ENCODE results near the gene NOX3.

Gene NOX3

DNA sequence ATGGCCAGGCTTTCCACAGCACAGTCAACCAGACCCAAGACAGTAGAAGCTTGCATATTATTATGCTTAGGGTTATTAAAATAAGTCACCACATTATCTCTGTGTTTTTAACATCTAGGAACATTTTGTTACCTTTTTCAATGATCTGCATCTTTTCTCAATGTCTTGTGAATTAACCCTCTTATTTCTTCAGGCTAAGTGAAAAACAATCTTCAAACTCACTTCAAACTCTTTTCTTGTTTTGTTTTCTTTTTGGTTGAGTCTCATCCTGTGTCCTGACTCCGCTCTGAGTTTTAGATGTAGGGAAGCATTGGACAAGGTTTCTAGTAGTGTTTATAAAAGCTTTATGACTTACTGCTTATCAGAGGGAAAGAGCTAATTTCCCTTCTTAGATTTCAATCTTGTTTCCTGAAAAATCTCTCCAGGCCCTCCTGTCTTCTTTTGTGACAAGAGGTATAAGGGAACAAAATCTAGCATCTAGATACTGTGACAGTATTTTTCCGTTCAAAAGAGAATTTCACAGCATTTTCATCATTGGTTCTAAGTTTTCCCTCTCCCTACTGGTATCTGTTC, 26.2 kb downstream of the NOX3 start:
- TF ChIP-seq, protein P1, sequence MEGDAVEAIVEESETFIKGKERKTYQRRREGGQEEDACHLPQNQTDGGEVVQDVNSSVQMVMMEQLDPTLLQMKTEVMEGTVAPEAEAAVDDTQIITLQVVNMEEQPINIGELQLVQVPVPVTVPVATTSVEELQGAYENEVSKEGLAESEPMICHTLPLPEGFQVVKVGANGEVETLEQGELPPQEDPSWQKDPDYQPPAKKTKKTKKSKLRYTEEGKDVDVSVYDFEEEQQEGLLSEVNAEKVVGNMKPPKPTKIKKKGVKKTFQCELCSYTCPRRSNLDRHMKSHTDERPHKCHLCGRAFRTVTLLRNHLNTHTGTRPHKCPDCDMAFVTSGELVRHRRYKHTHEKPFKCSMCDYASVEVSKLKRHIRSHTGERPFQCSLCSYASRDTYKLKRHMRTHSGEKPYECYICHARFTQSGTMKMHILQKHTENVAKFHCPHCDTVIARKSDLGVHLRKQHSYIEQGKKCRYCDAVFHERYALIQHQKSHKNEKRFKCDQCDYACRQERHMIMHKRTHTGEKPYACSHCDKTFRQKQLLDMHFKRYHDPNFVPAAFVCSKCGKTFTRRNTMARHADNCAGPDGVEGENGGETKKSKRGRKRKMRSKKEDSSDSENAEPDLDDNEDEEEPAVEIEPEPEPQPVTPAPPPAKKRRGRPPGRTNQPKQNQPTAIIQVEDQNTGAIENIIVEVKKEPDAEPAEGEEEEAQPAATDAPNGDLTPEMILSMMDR (IDR thresholded peaks at IDR 0.05; ENCODE audit: low read depth, low read length) = no peak

DNA sequence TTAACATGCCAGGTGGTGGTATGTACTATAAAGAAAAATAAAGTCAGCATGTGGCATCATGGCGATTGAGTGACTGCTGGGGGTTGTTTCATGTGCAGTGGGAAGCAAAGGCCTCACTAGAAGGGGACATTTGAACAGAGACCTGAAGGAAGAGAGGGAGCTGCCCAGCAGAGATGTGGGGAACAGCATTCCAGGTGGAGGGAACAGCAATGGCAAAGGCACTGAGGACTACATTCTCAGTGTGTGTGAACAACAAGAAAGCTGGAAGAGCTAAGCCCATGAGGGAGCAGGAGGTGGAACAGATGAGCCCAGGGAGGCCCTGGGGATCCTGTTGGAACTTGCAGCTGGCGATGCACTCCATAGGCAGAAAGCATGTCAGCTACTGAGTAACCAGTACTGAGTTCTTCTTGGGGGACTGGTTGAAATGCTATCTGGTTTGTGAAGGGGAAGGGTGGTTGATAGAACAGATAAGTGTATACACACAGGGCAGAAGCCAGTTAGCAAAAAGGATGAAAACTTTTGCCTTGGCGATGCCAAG, 29.2 kb downstream of the NOX3 start:
- no peak for DNase-seq (ENCODE audit: extremely low read depth, low read depth)
- TF ChIP-seq, protein P1 (IDR thresholded peaks at IDR 0.05; ENCODE audit: low read depth, low read length) = no peak

More for the DNA sequence above, 26.2 kb downstream of the NOX3 start:
- DNase-seq (ENCODE audit: extremely low read depth, low read depth) = no peak

DNA sequence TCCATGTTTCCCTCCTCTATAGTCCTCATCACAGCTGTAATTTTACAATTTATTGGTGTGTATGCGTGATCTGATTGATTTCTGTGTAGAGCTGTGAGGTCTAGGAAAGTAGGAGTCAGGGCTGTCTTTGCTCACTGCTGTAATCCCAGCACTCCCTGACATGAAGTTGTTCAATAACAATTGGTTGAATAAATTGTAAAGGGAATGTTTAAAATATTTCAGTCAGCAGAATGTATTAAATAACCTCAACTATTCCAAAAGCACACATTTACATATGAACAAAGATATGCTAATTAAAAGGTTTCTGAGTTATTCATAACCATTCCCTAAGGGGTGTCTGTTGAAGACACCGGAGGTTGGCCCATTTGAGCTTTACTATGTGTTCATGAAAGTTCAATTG, 31.5 kb downstream of the NOX3 start:
- no peak for DNase-seq (ENCODE audit: extremely low read depth, low read depth)
- TF ChIP-seq, protein P1 (IDR thresholded peaks at IDR 0.05; ENCODE audit: low read depth, low read length) = no peak

DNA sequence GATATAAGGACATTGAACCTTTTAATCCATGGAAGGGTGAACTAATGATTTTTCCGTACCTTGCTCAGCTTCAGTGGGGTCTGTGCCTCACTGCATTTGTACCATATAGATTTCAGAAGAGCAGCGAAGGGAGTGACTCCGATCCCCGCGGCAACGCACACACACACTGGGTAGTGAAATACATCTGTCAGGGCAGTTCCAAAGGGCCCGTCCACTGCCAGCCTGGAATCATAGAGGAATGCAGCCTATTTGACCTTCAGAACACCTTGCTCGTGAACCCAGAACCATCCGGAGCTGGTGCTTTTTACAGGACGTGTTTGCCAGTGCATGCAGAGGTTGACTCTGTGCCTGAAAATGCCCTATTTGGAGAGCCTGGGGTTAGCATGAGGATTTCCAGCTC, 33.0 kb downstream of the NOX3 start:
- no peak for DNase-seq (ENCODE audit: extremely low read depth, low read depth)
- TF ChIP-seq, protein P1 (IDR thresholded peaks at IDR 0.05; ENCODE audit: low read depth, low read length) = no peak

DNA sequence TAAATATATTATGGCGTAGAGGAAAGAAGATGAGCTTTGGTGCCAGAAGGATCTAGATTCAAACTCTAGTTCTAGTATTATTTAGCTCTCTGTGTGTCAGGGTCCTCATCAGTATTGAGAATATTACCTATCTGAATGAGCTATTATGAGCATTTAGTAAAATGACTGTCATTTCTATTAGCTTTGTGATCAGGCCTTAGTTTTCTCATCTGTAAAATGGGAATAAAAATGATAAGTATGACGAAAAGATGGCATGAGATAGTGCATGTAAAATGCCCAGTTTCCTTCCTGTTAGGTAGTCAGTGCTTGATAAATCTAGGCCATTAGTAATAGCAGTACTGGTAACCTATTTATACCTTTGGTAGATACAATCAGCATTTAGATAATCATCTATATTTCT, 35.1 kb downstream of the NOX3 start:
- TF ChIP-seq, protein P1 (IDR thresholded peaks at IDR 0.05; ENCODE audit: low read depth, low read length) = no peak
- no peak for DNase-seq (ENCODE audit: extremely low read depth, low read depth)

DNA sequence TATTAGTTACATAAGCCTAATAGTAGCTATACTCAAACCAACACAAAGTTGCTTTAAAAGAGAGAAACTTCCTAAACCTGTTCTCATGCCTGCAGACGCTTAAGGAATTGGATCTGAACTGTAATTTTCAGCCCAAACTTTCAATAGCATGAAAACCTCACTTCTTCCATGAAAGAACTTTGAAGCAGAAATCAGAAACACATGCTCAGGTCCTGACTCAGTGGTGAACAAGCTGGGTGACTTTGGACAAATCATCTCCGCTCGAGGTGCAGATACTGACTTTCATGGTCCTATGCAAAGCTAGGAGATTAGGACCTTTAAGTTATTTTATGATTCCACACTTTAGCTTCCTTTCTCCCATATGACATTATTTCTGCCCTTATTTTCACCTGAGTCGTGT, 36.5 kb downstream of the NOX3 start:
- TF ChIP-seq, protein P1 (IDR thresholded peaks at IDR 0.05; ENCODE audit: low read depth, low read length) = no peak
- no peak for DNase-seq (ENCODE audit: extremely low read depth, low read depth)

DNA sequence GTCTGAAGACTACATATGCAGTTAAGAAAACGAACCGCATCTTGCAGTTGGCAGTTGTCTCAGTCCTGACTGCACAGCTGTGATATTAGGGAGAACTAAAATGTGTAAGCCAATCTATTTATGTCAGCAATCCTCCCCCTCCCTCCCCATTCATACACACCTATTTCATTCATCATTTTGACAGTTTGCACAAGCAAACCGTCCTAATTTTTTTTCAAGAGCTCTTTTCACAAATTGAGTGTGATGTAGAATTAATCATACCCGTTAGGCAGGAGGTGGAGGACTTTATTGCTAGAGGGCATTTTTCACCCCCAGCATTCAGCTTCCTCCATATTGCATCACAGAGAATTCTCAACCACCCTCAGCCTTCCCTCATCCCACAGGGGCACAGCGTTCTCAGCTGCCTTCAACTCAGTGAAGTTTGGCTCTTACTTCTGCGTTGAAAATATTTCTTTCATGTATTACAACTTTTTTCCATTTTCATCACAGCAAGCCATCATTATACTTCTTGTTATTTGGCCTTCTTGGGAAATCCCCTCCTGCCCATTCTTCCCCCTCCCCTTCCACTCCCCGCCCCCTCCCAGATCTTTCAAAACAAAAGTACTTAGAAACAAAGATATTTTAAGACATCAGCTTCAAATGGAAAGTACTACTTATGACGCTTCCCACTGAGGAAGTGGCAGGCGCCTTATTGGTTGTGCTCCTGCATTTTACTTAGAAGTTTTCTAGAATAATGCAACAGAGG, 37.5 kb downstream of the NOX3 start:
- DNase-seq (ENCODE audit: extremely low read depth, low read depth) = peak; percentile 22
- TF ChIP-seq, protein P1 (IDR thresholded peaks at IDR 0.05; ENCODE audit: low read depth, low read length) = no peak

All from AG09319 (cell line).